PC-3 (cell line): ENCODE data around the gene PRSS36. TPM values are rescaled to one million over a fixed set of nuclear protein-coding genes. Genes with fewer than 3 reads are reported as not detected.

Source experiments
- ATAC-seq: fragments of 200-7000 bp; cut with Tn5 transposase; 2 replicates; pipeline ENCODE4 v1.9.1; 2020; ENCODE audit warnings: mild to moderate bottlenecking, moderate library complexity
- BruUV-seq: library from RNA; stranded (reverse); fragments of 400-500 nt; replicated peaks from 2 replicates; lab custom pipeline; 2021; lab: Mats Ljungman, UMichigan
- CTCF ChIA-PET: fragments of 300-600 bp; sonication (Branson Sonifier 250); formaldehyde crosslinking; loops from one replicate; lab custom pipeline; 2022; ENCODE audit warnings: antibody characterized with exemption; lab: Charles Lee
- POLR2A ChIA-PET: fragments of 300-600 bp; sonication (Branson Sonifier 250); formaldehyde crosslinking; loops from one replicate; lab custom pipeline; 2022; ENCODE audit warnings: antibody characterized with exemption; ENCODE audit not compliant: unreplicated experiment; lab: Charles Lee
- DNase-seq: peaks from one replicate; pipeline ENCODE4 v3.0.0-alpha.2; 2015
- H2AFZ ChIP-seq: fragments of 300-600 bp; sonication (generic); 2 replicates; pipeline ENCODE4 v1.6.0; 2016; ENCODE audit warnings: antibody characterized with exemption, low read length
- H3F3A ChIP-seq: fragments of 300-600 bp; sonication (generic); one replicate; pipeline ENCODE4 v1.6.0; 2017; ENCODE audit warnings: antibody characterized with exemption, low read length, control low read depth, mild to moderate bottlenecking; ENCODE audit not compliant: unreplicated experiment
- H3K27ac ChIP-seq: fragments of 300-600 bp; sonication (generic); 2 replicates; pipeline ENCODE4 v1.5.1; 2016; ENCODE audit warnings: mild to moderate bottlenecking, low read length
- H3K27me3 ChIP-seq: fragments of 300-600 bp; sonication (generic); 2 replicates; pipeline ENCODE4 v1.6.1; 2016; ENCODE audit warnings: low read length, mixed read lengths
- H3K36me3 ChIP-seq: fragments of 300-600 bp; sonication (generic); 2 replicates; pipeline ENCODE4 v1.6.1; 2016; ENCODE audit warnings: low read depth, mixed run types, low read length, mixed read lengths
- H3K4me1 ChIP-seq: fragments of 300-600 bp; sonication (generic); 2 replicates; pipeline ENCODE4 v1.5.1; 2016; ENCODE audit warnings: low read length; ENCODE audit not compliant: insufficient read depth
- H3K4me2 ChIP-seq: fragments of 300-600 bp; sonication (generic); 2 replicates; pipeline ENCODE4 v1.6.0; 2016; ENCODE audit warnings: low read length
- H3K4me3 ChIP-seq: fragments of 300-600 bp; sonication (generic); 2 replicates; pipeline ENCODE4 v1.5.1; 2016; ENCODE audit warnings: mild to moderate bottlenecking, low read length, mixed read lengths
- H3K79me2 ChIP-seq: fragments of 300-600 bp; sonication (generic); 2 replicates; pipeline ENCODE4 v1.6.1; 2017; ENCODE audit warnings: low read length, mixed read lengths
- H3K9ac ChIP-seq: fragments of 300-600 bp; sonication (generic); 2 replicates; pipeline ENCODE4 v1.6.0; 2016; ENCODE audit warnings: mild to moderate bottlenecking, low read length
- H3K9me2 ChIP-seq: fragments of 300-600 bp; sonication (generic); replicated peaks from 2 replicates; pipeline ENCODE4 v1.6.1; 2016; ENCODE audit warnings: mixed run types, low read length, mixed read lengths
- H3K9me3 ChIP-seq: fragments of 300-600 bp; sonication (generic); 2 replicates; pipeline ENCODE4 v1.6.1; 2016; ENCODE audit warnings: low read length, mixed read lengths
- H4K20me1 ChIP-seq: fragments of 300-600 bp; sonication (generic); 2 replicates; pipeline ENCODE4 v1.6.1; 2016; ENCODE audit warnings: low read length, mixed read lengths
- CTCF ChIP-seq: fragments of 300-600 bp; sonication (generic); conservative IDR thresholded peaks from 2 replicates; pipeline ENCODE4 v1.5.1; 2017; ENCODE audit warnings: antibody characterized with exemption, low read depth, mild to moderate bottlenecking, low read length
- EZH2 ChIP-seq: fragments of 300-600 bp; sonication (generic); IDR thresholded peaks from one replicate; pipeline ENCODE4 v1.6.1; 2017; ENCODE audit warnings: antibody characterized with exemption, mild to moderate bottlenecking, low read length; ENCODE audit not compliant: unreplicated experiment
- EZH2phosphoT487 ChIP-seq: fragments of 300-600 bp; sonication (generic); IDR thresholded peaks from 2 replicates; pipeline ENCODE4 v1.6.1; 2018; ENCODE audit warnings: mild to moderate bottlenecking, antibody characterized with exemption, low read length, borderline replicate concordance
- intact Hi-C: fragments of 100-400 bp; cut with micrococcal nuclease; formaldehyde crosslinking; loops from 2 replicates; pipeline ENCODE4 v1.9.0; 2023
- total RNA-seq: library from RNA; depleted of rRNA; stranded (reverse); fragments of >200 nt; gene quantifications from 2 replicates; pipeline ENCODE4 v1.2.3, GENCODE V29; 2014

Gene PRSS36
- total RNA-seq, 1 experiment from 2014 or later: 0.51 TPM

GRCh38 chr16:31179747-31180459 is 30.0 kb upstream of the PRSS36 start, which contains the start of gene FUS:
Gene FUS (plus strand): TSS chr16:31180139. CDS start chr16:31180215, 76 bp downstream.
- ChIA-PET POLR2A (interaction anchor here (0.6 to 2.0 kb wide), 2 partner anchors 38 to 283 kb away, joined by 3 to 11 read pairs; no protein-coding TSS in a partner anchor), CTCF (interaction anchor here (0.6 to 0.9 kb wide), 2 partner anchors 38 to 106 kb away, joined by 3 to 4 read pairs; no protein-coding TSS in a partner anchor)
- H3K9ac ChIP-seq: peak within 1 kb of the TSS; percentile 95
- TF ChIP-seq EZH2phosphoT487 (no peak), EZH2 (no peak), CTCF (no peak)
- H4K20me1 ChIP-seq: peaks cover 41% of the 10 kb centered on the region
- no peaks in the 10 kb centered on the region for H3K9me3 ChIP-seq
- intact Hi-C loops: no loop called here
- H3K9me2 ChIP-seq: no peaks in the 10 kb centered on the region
- H3K27ac ChIP-seq: peak within 1 kb of the TSS; percentile 59
- H3K4me1 ChIP-seq: peaks cover 12% of the 10 kb centered on the region; the same call in 1 of the 2 replicates
- DNase-seq (peak; percentile 78), ATAC-seq (peak; percentile 66)
- H3K4me3 ChIP-seq: peak within 1 kb of the TSS; percentile 98
- peaks cover 34% of the 10 kb centered on the region for H3K36me3 ChIP-seq
- H3F3A ChIP-seq: no peaks in the 10 kb centered on the region
- peaks cover 55% of the 10 kb centered on the region for H3K79me2 ChIP-seq
- H3K27me3 ChIP-seq: no peaks in the 10 kb centered on the region
- peak within 1 kb of the TSS; percentile 93 for H3K4me2 ChIP-seq
- BruUV-seq: no TSS peak
- peak within 1 kb of the TSS; percentile 92 for H2AFZ ChIP-seq

GRCh38 chr16:31179219-31179746 is 29.4 kb upstream of the PRSS36 start:
- TF ChIP-seq EZH2phosphoT487 (no peak), CTCF (no peak), EZH2 (no peak)
- Histone ChIP-seq H3K36me3 (peaks cover 30% of the 10 kb centered on the region), H3F3A (no peaks in the 10 kb centered on the region), H3K4me1 (peaks cover 12% of the 10 kb centered on the region; the same call in 1 of the 2 replicates), H3K9me3 (no peaks in the 10 kb centered on the region), H3K27me3 (no peaks in the 10 kb centered on the region), H3K79me2 (peaks cover 50% of the 10 kb centered on the region), H3K27ac (no peak overlapping the region), H3K4me3 (peak overlapping the region; percentile 98), H2AFZ (peak overlapping the region; percentile 92), H3K9ac (peak overlapping the region; percentile 95), H4K20me1 (peaks cover 38% of the 10 kb centered on the region), H3K9me2 (no peaks in the 10 kb centered on the region), H3K4me2 (peak overlapping the region; percentile 93)
- no peak for DNase-seq
- POLR2A ChIA-PET: interaction anchor here (0.6 to 2.0 kb wide), 2 partner anchors 37 to 282 kb away, joined by 3 to 11 read pairs; no protein-coding TSS in a partner anchor
- intact Hi-C loops: no loop called here
- CTCF ChIA-PET: interaction anchor here (0.9 kb wide), 1 partner anchor 37 kb away, joined by 3 read pairs; no protein-coding TSS in a partner anchor
- peak; percentile 8; the same call in 1 of the 2 replicates for ATAC-seq
- no TSS peak for BruUV-seq
